HG03460 (cell line): Measurements from ENCODE around the gene WNK4.
"Not testable (repeated sequence)": the region's sequence is repeated elsewhere in the genome, so short reads cannot be mapped to it uniquely, and the experiment has no call there.

ENCODE experiments used
- ATAC-seq: cut with Tn5 transposase; IDR thresholded peaks from one replicate; pipeline ENCODE4 v1.9.1; 2021; ENCODE audit not compliant: unreplicated experiment

The WNK4 gene

GRCh38 chr17:42769964-42770363, 10.4 kb upstream of the WNK4 start:
- ATAC-seq: not testable (repeated sequence)

DNA sequence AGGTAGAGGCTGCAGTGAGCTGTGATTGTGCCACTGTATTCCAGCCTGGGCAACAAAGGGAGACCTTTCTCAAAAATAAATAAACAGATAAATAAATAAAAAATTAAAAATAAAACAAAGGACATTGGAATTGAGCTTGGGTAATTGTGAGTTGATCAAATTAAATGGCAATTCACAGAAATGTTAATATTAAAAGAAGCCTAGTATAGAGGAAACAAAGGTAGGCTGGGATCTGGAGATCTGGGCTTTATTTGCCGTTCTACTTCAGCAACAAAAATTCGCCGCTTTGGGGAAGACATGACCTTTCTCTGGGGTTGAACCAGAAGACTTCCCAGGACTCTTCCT, 7.5 kb upstream of the WNK4 start:
- ATAC-seq: no peak

- peak; percentile 88 for ATAC-seq
Observed at GRCh38 chr17:42773290-42774035, 6.9 kb upstream of the WNK4 start, which contains the start of gene VPS25. TSS of gene VPS25 (plus strand) at chr17:42773449. CDS start at chr17:42773476, 27 bp downstream.

GRCh38 chr17:42774066-42774745, 6.2 kb upstream of the WNK4 start:
- no peak for ATAC-seq

GRCh38 chr17:42775534-42776098, 4.8 kb upstream of the WNK4 start:
- no peak for ATAC-seq

DNA sequence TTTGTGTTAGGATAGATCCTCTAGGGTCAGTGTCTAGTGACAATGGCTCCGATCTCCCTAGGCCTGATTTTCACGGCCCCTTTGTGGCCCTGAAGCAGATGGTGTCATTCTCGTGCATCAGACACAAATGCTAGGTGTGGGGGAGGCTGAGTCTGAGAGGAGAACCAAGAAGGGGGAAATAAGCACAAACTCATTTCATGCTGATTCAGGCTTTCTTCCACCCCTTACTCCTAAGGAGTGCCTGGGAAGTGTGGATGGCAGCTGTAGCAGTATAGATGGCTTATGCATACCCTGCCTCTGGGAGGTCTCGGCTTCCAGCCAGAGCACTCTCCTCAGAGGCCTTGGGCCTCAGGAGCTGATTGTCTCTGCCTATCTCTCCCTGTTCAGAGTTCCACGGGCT, 1.8 kb upstream of the WNK4 start:
- ATAC-seq: no peak

DNA sequence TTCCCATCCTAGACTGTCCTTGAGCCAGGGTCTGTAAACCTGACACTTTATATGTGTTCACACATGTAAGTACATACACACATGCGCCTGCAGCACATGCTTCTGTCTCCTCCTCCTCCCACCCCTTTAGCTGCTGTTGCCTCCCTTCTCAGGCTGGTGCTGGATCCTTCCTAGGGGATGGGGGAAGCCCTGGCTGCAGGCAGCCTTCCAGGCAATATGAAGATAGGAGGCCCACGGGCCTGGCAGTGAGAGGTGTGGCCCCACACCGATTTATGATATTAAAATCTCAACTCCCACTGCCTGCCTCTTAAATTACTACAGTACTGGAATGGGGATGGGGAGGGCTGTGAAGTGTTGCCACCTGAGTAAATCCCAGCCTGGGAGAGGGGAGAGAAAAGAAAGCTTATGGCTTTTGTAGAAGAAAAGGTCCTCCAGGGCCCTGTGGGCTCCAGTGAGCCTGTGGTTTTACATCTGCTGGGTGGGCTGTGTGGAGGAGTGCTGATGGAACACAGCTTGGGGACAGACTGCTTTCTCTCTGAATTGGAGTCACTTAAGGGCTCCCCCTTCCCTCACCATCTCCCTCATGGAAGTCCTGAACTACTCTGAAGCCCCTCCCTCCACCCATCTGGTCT, 990 bp upstream of the WNK4 start:
- ATAC-seq: no peak

DNA sequence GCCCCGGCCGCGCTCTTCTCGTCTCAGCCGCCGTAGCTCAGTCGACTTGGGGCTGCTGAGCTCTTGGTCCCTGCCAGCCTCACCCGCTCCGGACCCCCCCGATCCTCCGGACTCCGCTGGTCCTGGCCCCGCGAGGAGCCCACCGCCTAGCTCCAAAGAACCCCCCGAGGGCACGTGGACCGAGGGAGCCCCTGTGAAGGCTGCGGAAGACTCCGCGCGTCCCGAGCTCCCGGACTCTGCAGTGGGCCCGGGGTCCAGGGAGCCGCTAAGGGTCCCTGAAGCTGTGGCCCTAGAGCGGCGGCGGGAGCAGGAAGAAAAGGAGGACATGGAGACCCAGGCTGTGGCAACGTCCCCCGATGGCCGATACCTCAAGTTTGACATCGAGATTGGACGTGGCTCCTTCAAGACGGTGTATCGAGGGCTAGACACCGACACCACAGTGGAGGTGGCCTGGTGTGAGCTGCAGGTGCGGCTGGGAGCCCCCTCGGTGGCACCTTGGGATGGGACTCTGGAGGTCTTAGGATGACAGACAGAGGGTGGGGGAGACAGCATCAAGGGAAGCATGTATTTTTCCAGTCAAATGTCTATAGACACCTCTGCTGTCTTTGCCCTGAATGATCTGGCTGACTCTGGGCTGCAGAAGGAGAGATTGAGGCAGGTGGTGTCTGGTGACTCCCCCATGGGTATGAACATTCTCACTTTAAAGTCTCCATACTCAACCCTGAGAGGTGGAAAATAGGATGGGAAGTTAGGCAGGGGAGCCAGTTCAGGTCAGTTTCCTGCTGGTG, 635 bp downstream of the WNK4 start:
- no peak for ATAC-seq

DNA sequence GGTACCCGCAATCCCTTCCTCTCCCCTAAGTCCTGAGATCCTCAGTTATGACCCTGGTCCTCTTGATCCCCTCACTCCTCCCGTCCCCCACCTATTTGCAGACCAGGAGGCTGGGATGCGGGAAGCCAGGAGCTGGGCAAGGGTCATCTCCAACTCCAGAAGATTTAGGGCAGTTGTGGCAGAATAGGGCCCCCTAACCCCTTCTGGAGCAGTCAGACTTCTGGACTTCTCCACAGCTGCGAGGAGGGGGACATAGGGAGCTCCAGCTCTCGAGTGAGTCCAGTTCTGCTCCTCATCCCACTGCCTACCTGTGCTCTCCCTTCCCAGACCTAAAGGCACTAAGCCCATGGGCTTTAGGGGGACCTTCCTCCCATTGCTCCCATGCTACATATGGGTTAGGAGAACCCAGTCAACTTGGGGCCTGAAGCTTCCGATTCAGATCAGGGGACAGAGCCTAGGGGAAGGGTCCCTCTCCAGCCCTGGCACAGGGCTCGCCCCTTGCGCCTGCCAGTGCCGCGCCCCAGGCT, 1.3 kb downstream of the WNK4 start:
- no peak for ATAC-seq

- no peak for ATAC-seq
Observed at GRCh38 chr17:42782166-42783061, 2.0 kb downstream of the WNK4 start.

- no peak for ATAC-seq
Observed at GRCh38 chr17:42783062-42783790, 2.8 kb downstream of the WNK4 start.

DNA sequence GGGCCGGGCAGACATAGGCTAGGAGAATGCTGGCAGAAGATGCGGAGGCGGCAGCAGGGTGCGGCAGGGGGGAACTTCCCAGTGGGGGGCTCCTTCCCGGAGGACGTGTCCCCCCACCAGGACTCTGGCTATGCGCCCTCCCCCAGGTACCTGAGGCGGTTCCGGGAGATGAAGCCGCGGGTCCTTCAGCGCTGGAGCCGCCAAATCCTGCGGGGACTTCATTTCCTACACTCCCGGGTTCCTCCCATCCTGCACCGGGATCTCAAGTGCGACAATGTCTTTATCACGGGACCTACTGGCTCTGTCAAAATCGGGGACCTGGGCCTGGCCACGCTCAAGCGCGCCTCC, 3.4 kb downstream of the WNK4 start:
- ATAC-seq: no peak

- ATAC-seq: no peak
Observed at GRCh38 chr17:42784409-42784808, 4.0 kb downstream of the WNK4 start.

GRCh38 chr17:42784811-42785592, 4.6 kb downstream of the WNK4 start:
- no peak for ATAC-seq

DNA sequence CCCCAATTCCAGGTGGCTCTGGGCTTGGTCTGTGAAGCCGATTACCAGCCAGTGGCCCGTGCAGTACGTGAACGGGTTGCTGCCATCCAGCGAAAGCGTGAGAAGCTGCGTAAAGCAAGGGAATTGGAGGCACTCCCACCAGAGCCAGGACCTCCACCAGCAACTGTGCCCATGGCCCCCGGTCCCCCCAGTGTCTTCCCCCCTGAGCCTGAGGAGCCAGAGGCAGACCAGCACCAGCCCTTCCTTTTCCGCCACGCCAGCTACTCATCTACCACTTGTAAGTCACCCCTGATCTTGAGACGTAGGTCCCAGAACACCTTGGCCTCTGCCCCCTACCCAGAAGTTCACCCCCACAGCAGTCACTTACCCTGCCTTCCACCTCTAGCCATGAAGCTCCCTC, 6.9 kb downstream of the WNK4 start:
- ATAC-seq: no peak

DNA sequence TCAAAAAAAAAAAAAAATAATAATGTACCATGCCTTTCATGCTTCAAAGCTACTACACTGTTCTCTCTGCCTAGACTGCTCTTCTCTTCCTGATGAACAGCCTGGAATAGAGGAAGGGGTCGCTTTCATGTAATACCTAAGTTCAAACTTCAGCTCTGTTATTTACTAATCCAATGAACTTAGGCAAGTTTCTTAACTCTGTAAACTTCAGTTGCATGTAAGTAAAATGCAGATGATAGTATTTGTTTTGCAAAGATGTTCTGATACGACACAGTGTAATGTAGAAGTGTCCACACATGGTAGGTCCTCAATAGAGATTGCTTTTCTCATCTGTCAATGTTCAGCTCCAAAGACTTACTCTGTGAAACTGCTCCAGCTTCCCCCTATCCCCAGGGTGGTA, 11.5 kb downstream of the WNK4 start:
- ATAC-seq: no peak

- ATAC-seq: no peak
Observed at GRCh38 chr17:42792545-42792944, 12.1 kb downstream of the WNK4 start.

GRCh38 chr17:42795061-42795460, 14.7 kb downstream of the WNK4 start:
- no peak for ATAC-seq

DNA sequence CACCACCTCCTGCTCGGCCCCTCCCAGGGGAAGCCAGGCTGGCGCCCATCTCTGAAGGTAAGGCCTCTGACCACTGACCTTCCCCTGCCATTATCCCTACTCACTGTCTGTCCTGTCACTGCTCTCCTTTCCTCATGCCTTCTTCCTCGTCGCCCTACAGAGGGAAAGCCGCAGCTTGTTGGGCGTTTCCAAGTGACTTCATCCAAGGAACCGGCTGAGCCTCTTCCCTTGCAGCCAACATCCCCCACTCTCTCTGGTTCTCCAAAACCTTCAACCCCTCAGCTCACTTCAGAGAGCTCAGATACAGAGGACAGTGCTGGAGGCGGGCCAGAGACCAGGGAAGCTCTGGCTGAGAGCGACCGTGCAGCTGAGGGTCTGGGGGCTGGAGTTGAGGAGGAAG, 15.1 kb downstream of the WNK4 start:
- ATAC-seq: no peak
